IPS-NIHi7 (cell line): ENCODE measurements around the gene GGNBP2.
A peak's percentile ranks its signal among the peaks of the same experiment; 100 is the strongest.
"Not testable (repeated sequence)": the region's sequence is repeated elsewhere in the genome, so short reads cannot be mapped to it uniquely, and the experiment has no call there.

Source experiments
- DNase-seq: peaks from one replicate; pipeline ENCODE4 v3.0.0; 2012; ENCODE audit warnings: mixed read lengths; ENCODE audit errors: extremely low spot score

Gene GGNBP2

DNA sequence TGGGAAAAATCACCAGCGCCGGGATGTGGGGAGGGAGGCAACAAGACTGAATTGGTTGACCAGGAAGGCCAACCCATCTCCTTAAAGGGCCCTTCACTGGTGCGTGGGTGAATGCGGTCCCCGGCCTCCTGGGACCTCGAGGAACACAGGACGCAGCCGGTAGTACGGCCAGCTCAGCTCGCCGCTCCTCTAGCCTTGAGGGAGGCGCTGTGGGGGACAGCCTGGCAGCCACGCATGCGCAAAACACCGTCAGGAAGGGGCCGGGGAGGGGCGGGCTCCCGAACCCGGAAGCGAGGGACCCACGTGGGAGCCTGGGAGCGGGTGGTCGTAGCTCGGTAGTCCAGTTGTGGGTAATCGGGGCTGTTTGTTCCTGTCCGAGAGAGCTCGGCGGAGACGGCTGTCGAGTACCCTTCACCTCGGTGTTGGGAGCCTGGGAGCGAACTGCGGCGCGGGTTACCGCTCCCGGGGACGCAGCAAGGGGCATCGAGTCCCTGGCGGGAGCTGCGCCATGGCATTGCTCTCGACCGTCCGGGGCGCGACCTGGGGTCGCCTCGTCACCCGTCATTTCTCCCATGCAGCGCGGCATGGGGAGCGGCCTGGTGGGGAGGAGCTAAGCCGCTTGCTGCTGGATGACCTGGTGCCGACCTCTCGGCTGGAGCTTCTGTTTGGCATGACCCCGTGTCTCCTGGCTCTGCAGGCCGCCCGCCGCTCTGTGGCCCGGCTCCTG lies 56.7 kb downstream of the GGNBP2 start, which contains the start of gene MRM1:
Gene MRM1 (plus strand): TSS at position 281 of the 727 bp plus-strand sequence. CDS start 228 bp downstream, at position 509.
- DNase-seq, result peak; percentile 92

DNA sequence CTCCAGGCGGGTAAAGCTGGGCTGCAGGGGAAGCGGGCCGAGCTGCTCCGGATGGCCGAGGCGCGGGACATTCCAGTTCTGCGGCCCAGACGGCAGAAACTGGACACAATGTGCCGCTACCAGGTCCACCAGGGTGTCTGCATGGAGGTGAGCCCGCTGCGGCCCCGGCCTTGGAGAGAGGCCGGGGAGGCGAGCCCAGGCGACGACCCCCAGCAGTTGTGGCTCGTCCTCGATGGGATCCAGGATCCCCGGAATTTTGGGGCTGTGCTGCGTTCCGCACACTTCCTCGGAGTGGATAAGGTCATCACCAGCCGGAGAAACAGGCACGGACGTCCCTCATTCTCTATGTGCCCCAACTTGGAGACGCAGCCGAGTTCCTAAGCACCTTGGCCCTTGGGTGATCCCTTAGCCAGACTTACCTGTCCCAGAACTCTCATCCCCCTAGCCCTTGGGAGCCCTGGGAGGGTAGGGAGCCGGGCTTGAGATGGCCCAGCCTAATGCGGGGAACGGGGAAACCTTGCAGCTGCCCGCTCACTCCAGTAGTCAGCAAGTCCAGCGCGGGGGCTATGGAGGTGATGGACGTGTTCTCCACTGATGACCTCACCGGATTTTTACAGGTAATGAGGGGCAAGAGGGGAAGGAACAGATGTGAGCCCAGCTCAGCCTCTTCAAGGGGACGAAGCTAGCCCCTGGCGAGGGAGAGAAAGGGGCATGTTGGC lies 57.5 kb downstream of the GGNBP2 start:
- DNase-seq, result no peak

DNA sequence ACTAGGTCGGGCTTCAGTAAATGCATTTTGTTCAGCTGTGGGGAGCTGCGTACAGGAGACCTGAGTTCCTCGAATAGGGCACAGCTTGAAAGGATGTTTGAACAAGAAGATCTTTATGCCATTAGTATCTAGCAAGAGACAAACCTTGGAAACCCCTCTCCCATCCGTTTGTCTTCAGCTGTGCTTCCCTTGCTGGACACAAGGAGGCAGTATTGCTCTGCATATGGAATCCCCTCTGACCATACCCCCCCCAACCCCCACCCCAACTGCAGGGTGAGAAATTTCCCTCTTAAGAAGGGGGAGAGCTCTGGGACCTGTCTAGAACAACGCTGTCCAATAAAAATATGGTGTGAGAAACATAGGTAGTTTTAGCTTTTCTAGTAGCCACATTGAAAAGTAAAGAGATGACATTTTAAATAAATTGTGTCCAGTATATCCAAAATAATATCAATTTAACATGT lies 58.2 kb downstream of the GGNBP2 start:
- DNase-seq, result peak; percentile 76

DNA sequence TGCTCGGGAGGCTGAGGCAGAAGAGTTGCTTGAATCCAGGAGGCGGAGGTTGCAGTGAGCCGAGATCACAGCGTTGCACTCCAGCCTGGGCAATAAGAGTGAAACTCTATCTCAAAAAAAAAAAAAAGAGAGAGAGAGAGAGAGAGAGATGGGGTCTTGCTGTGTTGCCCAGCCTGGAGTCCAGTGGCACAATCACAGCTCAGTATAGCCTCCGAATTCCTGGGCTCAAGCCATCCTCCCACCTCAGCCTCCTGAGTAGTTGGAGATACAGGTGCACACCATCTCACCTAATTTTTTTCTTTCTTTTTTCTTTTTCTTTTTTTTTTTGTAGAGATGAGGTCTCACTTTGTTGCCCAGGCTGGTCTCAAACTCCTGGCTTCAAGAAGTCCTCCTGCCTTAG lies 60.3 kb downstream of the GGNBP2 start:
- not testable (repeated sequence) for DNase-seq

DNA sequence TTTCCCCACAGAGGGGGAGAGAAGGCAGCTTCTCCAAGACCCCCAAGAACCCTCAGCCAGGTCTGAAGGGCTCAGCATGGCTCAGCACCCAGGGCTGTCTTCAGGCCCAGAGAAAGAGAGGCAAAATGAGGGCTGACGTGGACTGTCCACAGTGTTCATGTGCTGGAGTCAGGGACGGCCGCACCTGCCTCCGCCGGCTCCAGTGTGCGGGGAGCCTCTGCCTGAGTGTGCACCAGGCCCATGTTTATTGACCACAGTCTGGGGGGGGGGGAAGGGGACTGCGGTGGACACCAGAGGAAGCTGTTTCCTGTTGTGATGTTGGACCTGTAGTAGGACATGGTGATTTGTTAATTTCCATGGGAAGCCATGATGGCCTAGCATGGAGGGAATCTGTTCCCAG lies 63.6 kb downstream of the GGNBP2 start:
- no peak for DNase-seq

DNA sequence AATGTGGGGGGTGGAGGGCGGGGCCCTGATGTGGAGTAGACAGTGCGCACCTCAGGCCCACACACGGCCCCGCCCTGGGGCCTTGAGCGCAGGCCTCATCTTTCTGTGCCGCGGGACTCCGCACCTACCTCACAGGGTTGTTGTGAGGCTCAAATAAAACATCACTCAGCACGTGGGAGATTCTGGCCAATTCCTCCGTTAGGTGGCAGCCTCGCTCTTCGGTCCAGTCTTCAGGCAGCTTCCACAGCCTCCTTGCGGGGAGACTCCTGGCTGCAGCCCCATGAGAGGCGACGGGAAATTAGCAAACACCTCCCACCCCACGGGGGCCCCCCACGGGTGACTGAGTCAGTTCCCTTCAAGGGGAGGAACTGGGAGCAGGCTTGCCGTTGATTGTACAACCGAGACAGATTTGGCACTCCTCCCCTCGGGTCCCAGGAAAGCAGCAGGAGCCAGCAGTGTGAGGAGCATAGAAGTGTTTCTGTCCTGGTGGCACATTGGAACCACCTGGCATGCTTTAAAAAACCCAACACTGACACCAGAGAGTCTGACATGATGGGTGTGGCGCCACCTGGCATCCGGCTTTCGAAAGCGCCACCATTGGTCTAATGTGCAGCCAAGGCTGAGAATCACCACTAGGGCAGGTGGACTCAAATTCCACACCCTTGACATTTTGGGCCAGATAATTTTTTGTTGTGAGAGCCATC lies 64.2 kb downstream of the GGNBP2 start:
- DNase-seq, result peak; percentile 52

DNA sequence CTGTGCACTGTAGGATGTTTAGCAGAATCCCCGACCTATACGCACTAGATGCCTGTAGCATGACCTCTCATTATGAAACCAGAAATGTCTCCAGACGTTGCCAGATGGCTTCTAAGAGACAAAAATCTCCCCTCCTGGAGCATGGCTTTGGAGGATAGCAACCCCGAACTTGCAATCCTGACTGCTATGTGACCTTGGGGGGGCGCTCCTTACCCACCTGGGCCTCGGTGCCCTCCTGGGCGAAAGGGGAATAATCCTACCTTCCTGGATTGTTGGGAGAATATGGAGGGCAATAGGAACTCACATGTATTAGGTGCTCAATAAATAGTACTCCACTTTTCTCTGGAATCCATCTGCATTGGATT lies 64.8 kb downstream of the GGNBP2 start:
- peak; percentile 43 for DNase-seq

DNA sequence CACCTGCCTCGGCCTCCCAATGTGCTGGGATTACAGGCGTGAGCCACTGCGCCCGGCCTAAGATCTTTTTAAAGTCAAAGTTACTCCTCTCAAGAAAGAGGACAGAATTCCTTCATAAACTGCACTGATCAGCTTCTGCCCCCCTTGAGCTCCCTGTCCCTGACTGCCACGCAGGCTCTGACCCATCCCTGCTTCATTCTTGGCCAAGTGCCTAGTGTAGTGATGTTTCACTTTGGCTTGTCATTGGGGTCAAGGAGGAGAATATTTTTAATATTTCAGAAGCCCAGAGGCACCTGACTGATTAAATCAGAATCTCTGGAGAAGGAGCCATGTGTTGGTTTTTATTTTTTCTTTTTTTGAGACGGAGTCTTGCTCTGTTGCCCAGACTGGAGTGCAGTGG lies 65.8 kb downstream of the GGNBP2 start:
- DNase-seq, result no peak

DNA sequence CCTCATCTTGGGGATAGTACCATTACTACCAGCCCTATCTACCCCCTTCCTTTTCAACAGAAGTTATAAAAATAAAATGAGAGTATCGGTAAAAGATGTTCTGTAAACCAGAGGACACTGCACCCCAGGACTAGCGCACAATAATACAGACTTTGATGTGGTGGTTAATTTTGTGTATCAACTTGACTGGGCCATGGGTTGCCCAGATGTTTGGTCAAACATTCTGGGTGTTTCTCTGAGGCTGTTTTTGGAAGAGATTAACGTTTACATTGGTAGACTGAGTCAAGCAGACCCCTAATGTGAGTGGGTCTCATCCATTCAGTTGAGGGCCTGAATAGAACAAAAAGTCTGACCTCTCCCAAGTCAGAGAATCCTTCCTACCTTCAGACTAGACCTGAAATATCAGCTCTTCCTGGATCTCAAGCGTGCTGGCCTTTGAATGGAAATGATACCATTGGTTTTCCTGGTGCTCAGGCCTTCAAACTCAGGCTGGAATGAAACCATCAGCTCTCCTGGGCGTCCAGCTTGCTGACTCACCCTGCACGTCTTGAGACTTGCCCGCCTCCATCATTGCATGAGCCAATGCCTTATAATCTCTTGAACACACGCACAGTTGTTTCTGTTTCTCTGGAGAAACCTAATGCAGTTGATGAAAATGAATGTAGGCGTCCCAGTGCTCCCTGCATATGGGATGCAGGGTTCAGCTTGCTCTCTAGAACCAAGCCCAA lies 66.8 kb downstream of the GGNBP2 start:
- DNase-seq, result no peak

DNA sequence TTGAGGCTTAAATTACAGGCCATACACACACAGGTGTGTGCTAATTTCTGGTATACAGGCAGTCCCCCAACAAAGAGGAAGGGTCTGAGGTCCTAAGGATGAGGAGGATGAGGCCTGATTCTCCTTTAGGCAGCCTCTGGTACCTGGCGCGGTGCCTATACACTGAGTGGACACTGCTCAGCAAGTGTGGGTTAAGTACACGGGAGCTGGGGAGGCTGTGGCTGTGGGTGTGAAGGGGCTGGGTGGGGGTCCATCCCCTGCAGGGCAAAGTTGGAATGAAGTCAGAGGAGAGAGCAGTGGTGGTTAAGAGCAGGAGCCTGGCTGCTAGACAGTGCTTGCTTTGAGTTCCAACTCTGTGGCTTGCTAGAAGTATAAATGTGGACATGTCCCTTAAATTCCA lies 67.6 kb downstream of the GGNBP2 start:
- DNase-seq, result no peak

DNA sequence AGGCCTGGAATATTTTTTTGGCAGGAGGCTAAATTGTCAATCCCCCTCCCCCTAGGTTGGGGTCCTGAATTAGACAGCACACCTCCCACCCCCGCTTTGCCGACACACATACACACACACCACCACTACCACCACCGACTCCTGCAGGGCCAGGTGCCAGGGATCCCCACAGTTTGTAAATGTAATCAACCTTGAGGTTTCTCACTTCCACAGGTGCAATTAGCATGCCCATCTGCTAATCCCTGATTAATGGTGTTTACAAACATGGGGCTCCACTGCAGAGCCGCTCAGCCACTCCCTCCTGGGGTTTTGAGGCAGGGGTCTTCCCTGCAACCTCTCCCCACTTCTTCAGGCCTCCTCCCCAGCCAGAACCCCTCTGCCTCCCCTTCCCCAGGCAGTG lies 68.4 kb downstream of the GGNBP2 start:
- DNase-seq, result no peak

DNA sequence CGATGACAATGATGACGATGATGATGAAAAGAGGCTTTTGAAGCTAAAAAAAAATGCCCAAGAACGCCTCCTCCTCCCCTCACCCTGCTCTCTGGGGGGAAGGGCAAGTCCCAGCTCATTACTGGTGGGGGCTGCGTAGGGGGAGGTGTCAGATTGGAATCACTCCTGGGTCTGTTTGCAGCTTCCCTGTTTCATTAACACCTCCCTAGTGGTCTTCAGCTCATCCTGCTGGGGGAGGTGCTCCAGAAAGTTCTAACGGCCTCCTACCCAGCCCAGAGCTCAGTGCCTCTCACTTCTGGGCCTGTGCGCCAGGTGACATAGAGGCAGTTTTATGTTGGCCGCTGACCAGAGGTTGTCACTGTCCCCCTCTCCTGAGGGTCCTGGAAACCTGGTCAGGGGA lies 69.4 kb downstream of the GGNBP2 start:
- DNase-seq, result no peak

DNA sequence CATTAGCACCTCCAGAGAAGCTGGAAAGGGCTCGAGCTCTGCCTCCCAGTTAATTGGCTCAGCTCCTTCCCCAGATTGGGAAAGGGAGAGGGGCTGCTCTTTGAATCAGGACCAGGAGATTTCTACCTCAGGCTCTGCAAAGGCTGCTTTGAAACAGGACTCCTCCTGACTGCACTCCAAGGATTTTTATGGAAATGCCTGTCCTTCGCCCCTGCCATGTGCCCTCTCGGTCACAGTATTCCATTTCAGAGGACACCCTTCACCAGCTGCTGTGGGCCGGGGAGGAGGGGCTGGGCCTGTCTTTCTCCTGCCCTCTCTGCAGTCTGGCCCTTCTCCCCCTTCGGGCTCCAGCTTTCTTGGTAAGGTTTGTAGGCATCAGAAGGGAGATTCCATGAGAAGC lies 70.2 kb downstream of the GGNBP2 start:
- DNase-seq, result peak; percentile 27

DNA sequence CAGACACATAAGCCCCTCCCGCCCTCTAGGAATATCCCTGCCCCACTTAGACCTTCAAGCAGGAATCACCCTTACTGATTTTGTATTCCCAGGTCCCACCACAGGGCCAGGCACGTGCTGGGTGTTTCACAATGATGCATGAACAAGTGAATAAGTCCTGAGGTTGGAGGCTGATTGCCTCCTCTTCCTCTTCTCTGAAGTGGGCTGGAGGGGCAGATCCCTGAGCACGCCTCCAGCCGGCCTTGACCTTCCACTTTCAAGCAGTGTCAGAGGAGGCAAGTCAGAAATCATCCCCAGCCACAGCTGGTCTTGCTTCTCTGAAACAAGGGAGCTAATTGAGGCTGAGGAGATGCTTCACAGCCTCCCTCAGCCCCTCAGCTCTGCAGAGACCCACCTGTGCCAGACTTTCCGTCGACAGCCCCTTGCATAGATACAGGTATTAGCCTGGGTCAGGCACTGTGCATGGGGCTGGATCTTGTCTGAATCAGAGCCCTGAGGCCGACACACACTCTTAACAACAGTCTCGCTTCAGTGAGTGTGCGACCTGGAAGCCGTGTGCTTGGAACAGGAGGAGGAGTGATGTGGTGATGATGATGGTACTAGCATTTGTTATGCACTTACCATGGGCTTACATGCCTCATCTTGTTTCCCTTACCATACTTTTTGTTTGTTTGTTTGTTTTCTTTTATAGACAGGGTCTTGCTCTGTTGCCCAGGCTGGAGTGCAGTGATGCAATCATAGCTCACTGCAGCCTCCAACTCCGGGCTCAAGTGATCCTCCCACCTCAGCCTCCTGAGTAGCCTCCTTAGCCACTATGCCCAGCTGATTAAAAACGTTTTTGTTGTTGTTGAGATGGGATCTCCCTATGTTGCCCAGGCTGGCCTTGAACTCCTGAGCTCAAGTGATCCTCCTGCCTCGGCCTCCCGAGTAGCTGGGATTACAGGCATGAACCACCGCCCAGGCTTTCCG lies 71.6 kb downstream of the GGNBP2 start:
- no peak for DNase-seq

DNA sequence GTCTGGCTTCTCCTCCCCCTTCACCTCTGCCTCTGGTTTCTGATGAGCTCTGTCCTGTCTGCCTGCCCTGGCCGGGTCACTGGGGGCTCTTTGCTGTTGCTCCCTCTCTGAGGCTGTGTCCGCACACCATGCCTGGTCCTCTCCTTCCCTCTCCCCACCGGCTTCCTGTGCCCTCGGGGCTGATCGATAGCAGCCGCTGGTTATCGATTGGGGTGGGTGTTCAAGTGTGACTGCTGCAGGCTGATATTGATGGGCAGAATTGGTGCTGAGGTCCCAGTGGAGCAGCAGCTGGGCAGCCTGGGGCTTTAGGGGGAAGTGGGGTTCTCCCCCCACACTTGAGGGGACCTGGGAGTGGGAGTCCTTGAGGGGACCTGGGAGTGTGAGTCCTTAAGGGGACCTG lies 73.1 kb downstream of the GGNBP2 start:
- no peak for DNase-seq

DNA sequence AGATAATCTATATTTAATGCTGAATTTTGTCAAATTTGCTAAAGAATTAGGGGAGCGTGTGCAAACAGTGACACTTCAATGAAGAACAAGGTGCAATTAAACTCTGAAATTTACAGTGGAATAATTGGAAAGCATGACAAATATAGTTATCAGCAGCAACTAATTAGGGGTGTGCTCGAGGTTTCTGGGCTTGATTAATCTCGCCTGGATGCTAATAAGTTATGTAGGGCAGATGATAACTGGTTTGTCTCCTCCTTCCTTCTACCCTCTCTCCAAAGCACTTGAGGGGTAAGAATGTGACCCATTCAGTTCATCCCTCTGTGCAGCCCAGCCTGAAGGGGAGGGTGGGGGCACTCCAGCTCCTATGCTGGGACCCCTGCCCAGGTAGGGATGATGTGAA lies 78.6 kb downstream of the GGNBP2 start:
- no peak for DNase-seq

DNA sequence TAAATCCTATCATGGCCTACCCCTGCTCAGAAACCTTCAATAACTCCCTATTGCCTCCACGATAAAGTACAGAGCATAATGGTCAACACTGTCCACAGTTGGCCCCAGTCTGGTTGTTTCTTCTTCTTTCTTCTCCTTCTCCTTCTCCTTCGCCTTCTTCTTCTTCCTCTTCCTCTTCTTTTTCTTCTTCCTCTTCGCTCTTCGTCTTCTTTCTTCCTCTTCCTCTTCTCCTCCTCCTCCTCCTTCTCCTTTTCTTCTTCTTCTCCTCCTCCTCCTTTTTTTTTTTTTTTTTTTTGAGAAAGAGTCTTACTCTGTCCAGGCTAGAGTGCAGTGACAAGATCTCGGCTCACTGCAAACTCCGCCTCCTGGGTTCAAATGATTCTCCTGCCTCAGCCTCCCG lies 80.5 kb downstream of the GGNBP2 start:
- no peak for DNase-seq

DNA sequence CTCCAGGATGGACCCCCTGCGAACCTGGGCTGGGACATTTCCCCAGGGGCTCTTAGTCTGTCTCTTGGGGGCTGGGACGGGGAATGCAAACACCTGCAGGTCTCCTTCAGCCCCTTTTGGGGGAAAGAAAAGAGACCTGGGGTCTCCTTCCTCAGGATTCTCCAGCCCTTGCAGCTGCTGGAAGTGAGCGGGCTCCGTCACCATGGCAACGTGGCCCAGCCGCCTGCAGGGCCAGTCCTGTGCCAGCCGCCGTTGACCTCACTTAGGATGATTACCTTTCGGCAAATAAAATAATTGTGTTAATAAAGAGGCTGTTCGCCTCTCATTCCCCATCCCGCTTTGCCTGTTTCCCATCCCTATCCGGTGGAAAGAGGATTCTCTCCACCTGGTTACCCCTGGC lies 82.4 kb downstream of the GGNBP2 start:
- no peak for DNase-seq

DNA sequence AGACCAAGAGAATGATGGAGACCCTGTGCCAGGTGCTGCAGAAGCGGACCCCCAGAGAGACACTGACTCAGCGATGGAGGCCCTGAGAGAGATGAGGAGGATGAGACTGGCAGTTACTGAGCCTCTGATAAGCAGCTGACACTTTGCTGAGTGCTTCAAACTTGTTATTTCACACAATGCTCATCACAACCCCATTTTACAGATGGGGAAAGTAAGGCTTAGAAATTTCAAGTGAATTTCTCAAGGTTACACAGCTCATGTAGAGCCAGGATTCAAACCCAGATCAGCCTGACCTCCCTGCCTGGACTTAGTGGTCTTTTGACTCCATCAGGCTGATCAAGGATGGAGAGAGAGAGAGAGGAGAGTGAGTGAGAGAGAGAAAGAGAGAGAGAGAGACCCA lies 83.9 kb downstream of the GGNBP2 start:
- DNase-seq, result no peak

DNA sequence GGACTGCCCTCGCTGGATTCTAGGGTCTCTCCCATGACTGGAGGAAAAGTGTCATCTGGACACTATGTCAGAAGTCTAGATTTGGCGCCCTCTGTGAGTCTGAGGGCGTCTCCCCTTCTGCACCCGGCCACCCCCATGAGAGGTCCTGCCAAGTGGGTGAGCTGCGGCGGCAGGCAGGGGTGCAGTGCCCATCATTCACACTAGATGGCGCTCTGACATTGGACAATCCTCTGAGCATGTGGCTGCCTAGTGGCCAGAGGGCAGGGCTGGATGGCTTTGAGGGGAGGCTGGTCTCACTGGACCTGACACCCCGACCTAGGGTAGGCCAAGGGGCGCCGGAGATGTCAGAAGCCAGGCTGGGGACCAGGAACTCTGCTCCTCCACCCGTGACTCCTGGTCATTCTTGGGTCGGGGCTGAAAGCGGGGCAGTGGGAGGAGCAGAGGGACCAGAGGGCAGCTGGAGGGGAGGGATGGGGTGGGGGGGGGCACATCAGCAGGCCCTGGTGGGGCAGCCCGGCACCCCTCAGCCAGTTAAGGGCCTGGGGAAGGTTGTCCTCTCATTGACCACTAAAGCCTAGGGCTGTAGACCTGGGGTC lies 84.6 kb downstream of the GGNBP2 start:
- peak; percentile 90 for DNase-seq
